Measurements from ENCODE around the gene HYAL3.

- TF ChIP-seq EP300 (IDR thresholded peaks at IDR 0.05) (no peak), CTCF (IDR thresholded peaks at IDR 0.05) (no peak), POLR2AphosphoS5 (IDR thresholded peaks at IDR 0.05) (no peak), POLR2A (IDR thresholded peaks at IDR 0.05) (no peak)
Measured at GRCh38 chr3:50336452-50337174, 37.4 kb upstream of the HYAL3 start.
